Neural progenitor cell (in vitro differentiated cells): ENCODE data around the gene PLAAT1. TPM values are rescaled to one million over a fixed set of nuclear protein-coding genes. Genes with fewer than 3 reads are reported as not detected.

Experiments
- DNase-seq: peaks from one replicate; pipeline ENCODE4 v3.0.0-alpha.2; 2016; ENCODE audit warnings: low spot score
- H2AFZ ChIP-seq: fragments of 200-600 bp; sonication (generic); replicated peaks from 2 replicates; pipeline ENCODE4 v1.6.1; 2016; ENCODE audit warnings: antibody characterized with exemption
- H3F3A ChIP-seq: fragments of 200-600 bp; sonication (generic); 2 replicates; pipeline ENCODE4 v1.6.1; 2016; ENCODE audit warnings: antibody characterized with exemption, low read depth
- H3K27ac ChIP-seq: fragments of 200-600 bp; sonication (generic); 2 replicates; pipeline ENCODE4 v1.5.1; 2016; ENCODE audit warnings: mild to moderate bottlenecking
- H3K27me3 ChIP-seq: fragments of 200-600 bp; sonication (generic); 2 replicates; pipeline ENCODE4 v1.6.1; 2016; ENCODE audit warnings: mild to moderate bottlenecking, moderate library complexity
- H3K36me3 ChIP-seq: fragments of 200-600 bp; sonication (generic); 2 replicates; pipeline ENCODE4 v1.5.1; 2016
- H3K4me1 ChIP-seq: fragments of 200-600 bp; sonication (generic); 2 replicates; pipeline ENCODE4 v1.6.1; 2016; ENCODE audit warnings: mixed run types
- H3K4me2 ChIP-seq: fragments of 200-600 bp; sonication (generic); 2 replicates; pipeline ENCODE4 v1.6.1; 2016
- H3K4me3 ChIP-seq: fragments of 200-600 bp; sonication (generic); 2 replicates; pipeline ENCODE4 v1.5.1; 2016
- H3K79me2 ChIP-seq: fragments of 200-600 bp; sonication (generic); 2 replicates; pipeline ENCODE4 v1.6.1; 2016; ENCODE audit warnings: low read depth
- H3K9ac ChIP-seq: fragments of 200-600 bp; sonication (generic); 2 replicates; pipeline ENCODE4 v1.6.1; 2016
- H3K9me3 ChIP-seq: fragments of 200-600 bp; sonication (generic); 2 replicates; pipeline ENCODE4 v1.5.1; 2016; ENCODE audit warnings: low read depth
- H4K20me1 ChIP-seq: fragments of 200-600 bp; sonication (generic); 2 replicates; pipeline ENCODE4 v1.6.1; 2016; ENCODE audit warnings: low read depth
- H3K27ac Mint-ChIP-seq: 3 replicates; pipeline ENCODE4 v1.8.0; 2021; ENCODE audit warnings: mixed read lengths
- H3K27me3 Mint-ChIP-seq: 2 replicates; pipeline ENCODE4 v1.8.0; 2022; ENCODE audit warnings: low read depth, mild to moderate bottlenecking, inconsistent platforms, moderate library complexity, mixed read lengths; ENCODE audit not compliant: insufficient read depth
- H3K36me3 Mint-ChIP-seq: 3 replicates; pipeline ENCODE4 v1.8.0; 2021; ENCODE audit warnings: mixed read lengths
- H3K4me1 Mint-ChIP-seq: 3 replicates; pipeline ENCODE4 v1.8.0; 2021; ENCODE audit warnings: mixed read lengths
- H3K4me3 Mint-ChIP-seq: 3 replicates; pipeline ENCODE4 v1.8.0; 2021; ENCODE audit warnings: mild to moderate bottlenecking, moderate library complexity, mixed read lengths
- H3K9me3 Mint-ChIP-seq: 3 replicates; pipeline ENCODE4 v1.8.0; 2020; ENCODE audit warnings: mixed read lengths
- EZH2 ChIP-seq: fragments of 200-600 bp; sonication (generic); IDR thresholded peaks from 2 replicates; pipeline ENCODE4 v1.6.1; 2017; ENCODE audit warnings: antibody characterized with exemption, mild to moderate bottlenecking, moderate library complexity
- EZH2phosphoT487 ChIP-seq: fragments of 200-600 bp; sonication (generic); IDR thresholded peaks from 2 replicates; pipeline ENCODE4 v1.6.1; 2017; ENCODE audit warnings: antibody characterized with exemption
- total RNA-seq: library from RNA; depleted of rRNA; stranded (reverse); fragments of >200 nt; gene quantifications from 2 replicates; pipeline ENCODE4 v1.2.3, GENCODE V29; 2015; ENCODE audit warnings: low replicate concordance
- TF ChIP-seq, protein P1 (sequence below): fragments of 200-600 bp; sonication (generic); IDR thresholded peaks from 2 replicates; pipeline ENCODE4 v1.5.1; 2017; ENCODE audit warnings: antibody characterized with exemption, mild to moderate bottlenecking

Gene PLAAT1
- total RNA-seq, 1 donor from 2014 or later = 4.9 TPM

DNA sequence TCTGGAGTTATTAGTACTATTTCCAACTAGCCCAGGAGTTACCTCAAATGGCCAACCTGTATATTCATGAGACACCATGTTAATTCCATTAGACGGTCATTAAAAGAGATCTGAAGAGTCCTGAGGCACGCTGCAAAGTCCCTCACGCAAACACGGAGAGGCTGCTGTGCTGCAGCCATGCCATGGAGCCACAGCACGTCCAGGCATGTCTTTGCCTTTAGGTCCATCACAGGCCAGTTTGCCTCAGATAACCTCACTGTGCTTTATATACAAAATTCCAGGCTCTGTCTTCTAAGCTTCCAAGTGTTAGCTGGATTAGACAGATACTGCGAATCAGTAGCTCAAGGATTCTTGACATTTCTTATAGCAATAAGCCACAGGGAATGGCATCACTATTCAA is 9.8 kb upstream of the PLAAT1 start:
- no peak overlapping the region for H3K4me3 Mint-ChIP-seq
- H3K4me3 ChIP-seq = no peak overlapping the region
- H3F3A ChIP-seq = peaks cover 11% of the 10 kb centered on the region
- no peak overlapping the region for H2AFZ ChIP-seq
- no peak overlapping the region for H3K27ac ChIP-seq
- H3K36me3 ChIP-seq = no peaks in the 10 kb centered on the region
- H3K9me3 ChIP-seq = no peaks in the 10 kb centered on the region
- peaks cover 37% of the 10 kb centered on the region for H3K4me1 ChIP-seq
- H3K27me3 Mint-ChIP-seq = peaks cover 4% of the 10 kb centered on the region
- no peak for DNase-seq
- no peak overlapping the region for H3K9ac ChIP-seq
- H3K4me2 ChIP-seq = no peak overlapping the region
- H3K27ac Mint-ChIP-seq = no peak overlapping the region
- H3K9me3 Mint-ChIP-seq = no peaks in the 10 kb centered on the region
- no peaks in the 10 kb centered on the region for H3K36me3 Mint-ChIP-seq
- no peak for TF ChIP-seq EZH2phosphoT487
- no peaks in the 10 kb centered on the region for H3K27me3 ChIP-seq
- H3K79me2 ChIP-seq = no peaks in the 10 kb centered on the region
- H3K4me1 Mint-ChIP-seq = peaks cover 30% of the 10 kb centered on the region
- H4K20me1 ChIP-seq = no peaks in the 10 kb centered on the region

DNA sequence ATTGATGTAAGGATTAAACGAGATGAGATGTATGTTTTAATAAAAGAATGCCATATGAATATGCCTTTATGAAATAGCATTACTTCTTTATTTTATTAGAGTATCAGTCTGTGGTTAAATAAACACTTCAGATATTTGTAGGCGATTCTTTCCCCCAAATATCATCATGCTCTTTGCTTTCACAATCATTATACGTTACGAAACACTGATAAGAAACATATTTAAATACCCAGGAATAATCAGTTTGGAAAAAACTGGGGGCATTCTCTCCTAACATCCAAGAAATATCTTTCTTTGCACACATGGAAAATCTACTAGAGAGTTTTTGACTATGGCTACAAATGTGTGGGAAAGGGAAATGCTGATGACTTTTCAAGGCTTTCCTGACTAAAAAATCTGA is 4.4 kb upstream of the PLAAT1 start:
- TF ChIP-seq, protein P1, sequence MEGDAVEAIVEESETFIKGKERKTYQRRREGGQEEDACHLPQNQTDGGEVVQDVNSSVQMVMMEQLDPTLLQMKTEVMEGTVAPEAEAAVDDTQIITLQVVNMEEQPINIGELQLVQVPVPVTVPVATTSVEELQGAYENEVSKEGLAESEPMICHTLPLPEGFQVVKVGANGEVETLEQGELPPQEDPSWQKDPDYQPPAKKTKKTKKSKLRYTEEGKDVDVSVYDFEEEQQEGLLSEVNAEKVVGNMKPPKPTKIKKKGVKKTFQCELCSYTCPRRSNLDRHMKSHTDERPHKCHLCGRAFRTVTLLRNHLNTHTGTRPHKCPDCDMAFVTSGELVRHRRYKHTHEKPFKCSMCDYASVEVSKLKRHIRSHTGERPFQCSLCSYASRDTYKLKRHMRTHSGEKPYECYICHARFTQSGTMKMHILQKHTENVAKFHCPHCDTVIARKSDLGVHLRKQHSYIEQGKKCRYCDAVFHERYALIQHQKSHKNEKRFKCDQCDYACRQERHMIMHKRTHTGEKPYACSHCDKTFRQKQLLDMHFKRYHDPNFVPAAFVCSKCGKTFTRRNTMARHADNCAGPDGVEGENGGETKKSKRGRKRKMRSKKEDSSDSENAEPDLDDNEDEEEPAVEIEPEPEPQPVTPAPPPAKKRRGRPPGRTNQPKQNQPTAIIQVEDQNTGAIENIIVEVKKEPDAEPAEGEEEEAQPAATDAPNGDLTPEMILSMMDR = no peak
- TF ChIP-seq EZH2 (no peak), EZH2phosphoT487 (no peak)
- Histone ChIP-seq H3K27me3 (peaks cover 6% of the 10 kb centered on the region), H2AFZ (no peak overlapping the region), H3K36me3 (no peaks in the 10 kb centered on the region), H3F3A (peaks cover 8% of the 10 kb centered on the region), H3K4me2 (no peak overlapping the region), H3K9me3 (no peaks in the 10 kb centered on the region), H3K4me1 (peaks cover 3% of the 10 kb centered on the region), H4K20me1 (no peaks in the 10 kb centered on the region), H3K9ac (no peak overlapping the region), H3K4me3 (no peak overlapping the region), H3K27ac (no peak overlapping the region), H3K79me2 (no peaks in the 10 kb centered on the region)
- no peak overlapping the region for H3K27ac Mint-ChIP-seq
- no peak overlapping the region for H3K4me3 Mint-ChIP-seq
- no peak for DNase-seq
- H3K9me3 Mint-ChIP-seq = no peaks in the 10 kb centered on the region
- H3K27me3 Mint-ChIP-seq = peaks cover 5% of the 10 kb centered on the region
- peaks cover 10% of the 10 kb centered on the region for H3K4me1 Mint-ChIP-seq
- no peaks in the 10 kb centered on the region for H3K36me3 Mint-ChIP-seq

DNA sequence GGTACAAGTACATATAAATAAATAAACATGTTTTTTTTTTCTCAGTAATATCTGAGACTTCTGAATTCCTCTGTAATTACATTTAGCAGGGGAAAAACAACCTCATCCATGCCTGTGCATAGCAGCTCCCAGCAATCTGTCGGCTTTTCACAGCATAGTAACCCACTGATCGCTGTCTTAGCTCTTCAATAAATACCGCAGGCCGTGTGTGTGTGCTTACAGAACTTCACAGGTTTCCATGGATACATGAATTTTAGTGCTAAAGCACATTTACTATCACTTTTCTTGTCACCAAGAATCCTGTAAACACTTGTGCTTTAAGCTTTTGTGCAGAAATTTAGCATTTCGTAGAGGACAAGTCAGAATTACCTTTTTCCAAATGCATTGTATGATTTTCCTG is 4.0 kb upstream of the PLAAT1 start:
- H3F3A ChIP-seq = peaks cover 12% of the 10 kb centered on the region
- no peak overlapping the region for H3K4me3 ChIP-seq
- no peaks in the 10 kb centered on the region for H4K20me1 ChIP-seq
- no peaks in the 10 kb centered on the region for H3K36me3 ChIP-seq
- peaks cover 11% of the 10 kb centered on the region for H3K27me3 ChIP-seq
- no peaks in the 10 kb centered on the region for H3K36me3 Mint-ChIP-seq
- no peak overlapping the region for H3K9ac ChIP-seq
- H2AFZ ChIP-seq = no peak overlapping the region
- peaks cover 10% of the 10 kb centered on the region for H3K4me1 Mint-ChIP-seq
- no peaks in the 10 kb centered on the region for H3K9me3 ChIP-seq
- H3K4me1 ChIP-seq = no peaks in the 10 kb centered on the region
- H3K79me2 ChIP-seq = no peaks in the 10 kb centered on the region
- H3K27ac ChIP-seq = no peak overlapping the region
- no peak for DNase-seq
- H3K27me3 Mint-ChIP-seq = peaks cover 7% of the 10 kb centered on the region
- H3K4me3 Mint-ChIP-seq = no peak overlapping the region
- TF ChIP-seq, protein P1 = no peak
- TF ChIP-seq EZH2 (no peak), EZH2phosphoT487 (no peak)
- H3K4me2 ChIP-seq = no peak overlapping the region
- no peaks in the 10 kb centered on the region for H3K9me3 Mint-ChIP-seq
- no peak overlapping the region for H3K27ac Mint-ChIP-seq

DNA sequence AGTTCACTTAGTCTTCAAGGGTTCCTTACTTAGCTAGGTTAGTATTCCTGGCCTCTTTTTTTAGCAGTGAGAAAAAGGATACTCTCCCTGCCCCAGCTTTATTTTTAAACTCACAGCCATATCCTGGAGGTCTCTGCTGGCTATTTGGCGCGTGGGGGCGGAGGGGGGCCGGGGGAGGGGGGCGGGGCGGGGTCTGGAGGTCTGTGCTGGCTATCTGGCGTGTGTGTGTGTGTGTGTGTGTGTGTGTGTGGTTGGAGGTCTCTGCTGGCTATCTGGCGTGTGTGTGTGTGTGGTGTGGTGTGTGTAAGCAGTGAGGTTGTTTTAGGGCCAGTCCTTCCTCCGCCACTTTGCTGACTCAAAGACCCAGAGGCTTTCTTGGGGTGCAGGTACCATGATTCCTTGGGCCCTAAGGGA is 579 bp upstream of the PLAAT1 start:
- Histone ChIP-seq H4K20me1 (no peaks in the 10 kb centered on the region), H3K4me3 (peak overlapping the region; percentile 68), H3K4me2 (peak overlapping the region; percentile 97), H3F3A (peaks cover 15% of the 10 kb centered on the region), H3K27me3 (peaks cover 24% of the 10 kb centered on the region), H3K79me2 (no peaks in the 10 kb centered on the region), H3K4me1 (no peaks in the 10 kb centered on the region), H3K36me3 (no peaks in the 10 kb centered on the region), H3K9ac (no peak overlapping the region), H2AFZ (peak overlapping the region; percentile 97), H3K27ac (no peak overlapping the region), H3K9me3 (no peaks in the 10 kb centered on the region)
- TF ChIP-seq, protein P1 = no peak
- TF ChIP-seq EZH2 (no peak), EZH2phosphoT487 (no peak)
- Mint-ChIP-seq H3K9me3 (no peaks in the 10 kb centered on the region), H3K27ac (peak overlapping the region; percentile 34), H3K4me3 (peak overlapping the region; percentile 90), H3K4me1 (peaks cover 12% of the 10 kb centered on the region), H3K36me3 (no peaks in the 10 kb centered on the region), H3K27me3 (peaks cover 12% of the 10 kb centered on the region)
- DNase-seq = peak; percentile 41
